Astrocyte of the cerebellum (primary cell): ENCODE data around the gene ANKRD39.

Experiments
- DNase-seq: peaks from one replicate; pipeline ENCODE4 v3.0.0-alpha.2; 2011; ENCODE audit warnings: low read depth
- H3K4me3 ChIP-seq: 2 replicates; pipeline ENCODE4 v1.5.1; 2011; ENCODE audit warnings: mild to moderate bottlenecking, low read depth, low read length, moderate library complexity
- in situ Hi-C: cut with HindIII; loops from 2 replicates; pipeline ENCODE4 v1.10.0; 2017; ENCODE audit warnings: low sequenced_read_pairs
- TF ChIP-seq, protein P1 (sequence below): IDR thresholded peaks from 2 replicates; pipeline ENCODE4 v1.5.1; 2012; ENCODE audit warnings: low read length, low read depth, moderate library complexity, mild to moderate bottlenecking; ENCODE audit errors: missing control alignments

The ANKRD39 gene

GRCh38 chr2:96881349-96882195 is 23.8 kb upstream of the ANKRD39 start:
- TF ChIP-seq, protein P1, sequence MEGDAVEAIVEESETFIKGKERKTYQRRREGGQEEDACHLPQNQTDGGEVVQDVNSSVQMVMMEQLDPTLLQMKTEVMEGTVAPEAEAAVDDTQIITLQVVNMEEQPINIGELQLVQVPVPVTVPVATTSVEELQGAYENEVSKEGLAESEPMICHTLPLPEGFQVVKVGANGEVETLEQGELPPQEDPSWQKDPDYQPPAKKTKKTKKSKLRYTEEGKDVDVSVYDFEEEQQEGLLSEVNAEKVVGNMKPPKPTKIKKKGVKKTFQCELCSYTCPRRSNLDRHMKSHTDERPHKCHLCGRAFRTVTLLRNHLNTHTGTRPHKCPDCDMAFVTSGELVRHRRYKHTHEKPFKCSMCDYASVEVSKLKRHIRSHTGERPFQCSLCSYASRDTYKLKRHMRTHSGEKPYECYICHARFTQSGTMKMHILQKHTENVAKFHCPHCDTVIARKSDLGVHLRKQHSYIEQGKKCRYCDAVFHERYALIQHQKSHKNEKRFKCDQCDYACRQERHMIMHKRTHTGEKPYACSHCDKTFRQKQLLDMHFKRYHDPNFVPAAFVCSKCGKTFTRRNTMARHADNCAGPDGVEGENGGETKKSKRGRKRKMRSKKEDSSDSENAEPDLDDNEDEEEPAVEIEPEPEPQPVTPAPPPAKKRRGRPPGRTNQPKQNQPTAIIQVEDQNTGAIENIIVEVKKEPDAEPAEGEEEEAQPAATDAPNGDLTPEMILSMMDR, result no peak
- H3K4me3 ChIP-seq, result no peak overlapping the region
- in situ Hi-C loops, result no loop called here
- DNase-seq, result no peak

DNA sequence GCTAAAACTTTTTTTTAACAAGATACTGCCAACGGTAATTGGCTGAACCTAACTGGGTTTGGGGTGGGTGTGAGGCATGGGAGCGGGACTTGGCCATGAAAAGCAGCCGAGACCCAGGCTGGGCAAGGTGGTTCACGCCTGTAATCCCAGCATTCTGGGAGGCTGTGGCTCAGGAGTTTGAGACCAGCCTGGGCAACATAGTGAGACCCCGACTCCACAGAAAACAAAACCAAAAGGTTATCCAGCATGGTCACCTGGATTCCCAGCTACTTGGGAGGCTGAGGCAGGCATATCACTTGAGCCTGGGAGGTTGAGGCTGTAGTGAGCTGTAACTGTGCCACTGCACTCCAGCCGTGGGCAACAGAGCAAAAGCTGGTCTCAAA is 23.1 kb upstream of the ANKRD39 start:
- TF ChIP-seq, protein P1, result no peak
- no peak for DNase-seq
- in situ Hi-C loops, result no loop called here
- no peak overlapping the region for H3K4me3 ChIP-seq

DNA sequence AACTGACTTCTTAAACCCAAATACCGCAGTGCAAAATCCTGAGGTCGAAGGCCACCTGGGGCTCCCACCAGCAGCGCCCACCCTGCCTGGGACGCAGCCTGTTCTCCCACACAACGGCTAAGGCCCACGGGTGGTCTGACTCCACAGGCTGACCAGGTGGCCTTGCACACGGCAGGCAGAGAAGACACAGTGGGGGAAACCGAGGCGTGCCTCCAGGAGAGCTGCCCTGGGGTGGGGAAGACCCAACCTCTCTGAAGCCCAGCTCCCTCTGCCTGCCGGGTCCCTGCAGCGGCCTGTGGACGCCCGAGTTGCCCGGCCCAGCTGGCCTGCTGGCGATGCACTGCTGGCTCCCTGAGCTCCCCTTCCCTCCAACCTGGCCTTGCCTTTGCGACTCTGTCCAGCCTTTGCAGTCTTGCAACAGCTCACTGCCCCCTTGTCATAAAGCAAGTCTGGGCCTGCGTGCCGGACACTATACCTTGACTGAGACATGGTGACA is 21.8 kb upstream of the ANKRD39 start:
- in situ Hi-C loops, result no loop called here
- DNase-seq, result no peak
- TF ChIP-seq, protein P1, result no peak
- no peak overlapping the region for H3K4me3 ChIP-seq

GRCh38 chr2:96878796-96879544 is 21.2 kb upstream of the ANKRD39 start:
- no peak overlapping the region for H3K4me3 ChIP-seq
- in situ Hi-C loops, result no loop called here
- no peak for DNase-seq
- TF ChIP-seq, protein P1, result no peak

- DNase-seq, result no peak
- in situ Hi-C loops, result no loop called here
- TF ChIP-seq, protein P1, result no peak
- H3K4me3 ChIP-seq, result no peak overlapping the region
Observed at GRCh38 chr2:96878171-96878570, 20.4 kb upstream of the ANKRD39 start.

- in situ Hi-C loops, result no loop called here
- TF ChIP-seq, protein P1, result no peak
- no peak overlapping the region for H3K4me3 ChIP-seq
- DNase-seq, result no peak
Observed at GRCh38 chr2:96877631-96878092, 19.8 kb upstream of the ANKRD39 start.
